ENCODE data around the gene ST6GALNAC2.
A peak's percentile ranks its signal among the peaks of the same experiment; 100 is the strongest.

ST6GALNAC2 gene

DNA sequence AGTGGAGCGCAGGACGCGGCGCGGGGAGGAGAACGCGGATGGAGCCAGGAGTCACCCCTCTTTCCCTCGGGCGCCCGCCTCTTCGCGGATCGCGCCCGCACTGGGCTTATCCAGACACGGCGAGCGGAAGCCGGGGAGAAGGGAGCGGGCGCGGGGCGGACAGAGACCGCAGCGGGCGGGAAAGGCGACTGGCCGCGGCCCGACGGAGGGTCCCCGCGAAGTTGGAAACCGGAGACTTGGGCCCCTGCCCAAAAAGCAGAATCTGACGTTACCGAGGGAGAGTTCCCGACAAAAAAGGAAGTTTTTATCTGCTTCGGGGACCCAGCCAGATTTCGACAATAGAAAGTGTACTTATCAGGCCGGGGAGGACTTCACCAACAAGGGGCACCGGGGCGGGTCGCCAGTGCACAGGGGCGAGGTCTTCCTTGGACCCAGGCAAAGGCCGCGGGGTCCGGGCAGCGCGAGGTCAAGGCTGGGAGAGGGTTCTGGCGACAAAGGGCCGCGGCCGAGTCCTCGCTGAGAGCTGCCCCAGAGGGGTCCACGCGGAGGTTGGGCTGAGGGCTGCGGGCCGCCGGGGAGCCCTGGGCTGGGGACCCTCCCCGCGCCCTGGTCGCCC lies 519 bp downstream of the ST6GALNAC2 start:
- Mint-ChIP-seq H3K4me3 (peak overlapping the region; percentile 64), H3K4me1 (ENCODE audit: low read depth) (peaks cover 7% of the 10 kb centered on the region), H3K9me3 (no peaks in the 10 kb centered on the region), H3K36me3 (ENCODE audit: low read depth) (no peaks in the 10 kb centered on the region), H3K27ac (no peak overlapping the region), H3K27me3 (peaks cover 54% of the 10 kb centered on the region)

DNA sequence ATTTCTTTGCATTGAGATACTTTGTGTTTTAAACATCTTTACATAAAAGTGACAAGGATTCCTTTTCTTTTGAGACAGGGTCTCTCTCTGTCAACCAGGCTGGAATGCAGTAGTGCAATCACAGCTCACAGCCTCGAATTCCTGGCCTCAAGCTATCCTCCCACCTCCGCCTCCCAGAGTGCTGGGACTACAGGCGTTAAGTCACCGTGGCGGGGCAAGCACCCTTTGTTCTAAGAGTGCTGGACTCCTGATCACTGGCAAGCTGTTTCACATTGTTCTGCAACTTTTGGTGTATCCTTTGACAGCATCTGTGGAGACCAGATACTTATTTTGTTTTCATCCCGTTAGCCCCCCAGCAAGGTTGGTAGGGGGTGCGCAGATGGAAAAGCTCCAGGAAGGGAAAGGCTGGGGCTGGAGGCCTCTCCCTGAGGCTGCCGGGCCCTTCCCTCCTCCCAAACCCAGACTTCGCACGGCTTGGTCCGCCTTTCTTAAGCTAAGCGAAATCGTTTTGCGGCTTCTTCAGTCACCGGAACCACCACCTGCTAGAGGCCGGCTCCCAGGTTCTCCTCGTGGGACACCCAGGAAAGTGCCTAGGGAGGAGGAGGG lies 1.1 kb downstream of the ST6GALNAC2 start:
- Mint-ChIP-seq H3K27ac (no peak overlapping the region), H3K36me3 (ENCODE audit: low read depth) (no peaks in the 10 kb centered on the region), H3K27me3 (peaks cover 48% of the 10 kb centered on the region), H3K9me3 (no peaks in the 10 kb centered on the region), H3K4me1 (ENCODE audit: low read depth) (peaks cover 8% of the 10 kb centered on the region), H3K4me3 (peak overlapping the region; percentile 64)

GRCh38 chr17:76582660-76583059 lies 3.0 kb downstream of the ST6GALNAC2 start:
- Mint-ChIP-seq H3K36me3 (ENCODE audit: low read depth) (no peaks in the 10 kb centered on the region), H3K4me1 (ENCODE audit: low read depth) (peaks cover 14% of the 10 kb centered on the region), H3K27ac (peak overlapping the region; percentile 18), H3K9me3 (no peaks in the 10 kb centered on the region), H3K4me3 (no peak overlapping the region), H3K27me3 (peaks cover 32% of the 10 kb centered on the region)

- Mint-ChIP-seq H3K36me3 (ENCODE audit: low read depth) (no peaks in the 10 kb centered on the region), H3K27me3 (peaks cover 23% of the 10 kb centered on the region), H3K4me3 (no peak overlapping the region), H3K4me1 (ENCODE audit: low read depth) (peaks cover 14% of the 10 kb centered on the region), H3K9me3 (no peaks in the 10 kb centered on the region), H3K27ac (no peak overlapping the region)
These were observed 4.1 kb downstream of the ST6GALNAC2 start for GRCh38 chr17:76581515-76581914.

- Mint-ChIP-seq H3K27ac (no peak overlapping the region), H3K4me3 (no peak overlapping the region), H3K9me3 (no peaks in the 10 kb centered on the region), H3K4me1 (ENCODE audit: low read depth) (peaks cover 8% of the 10 kb centered on the region), H3K36me3 (ENCODE audit: low read depth) (no peaks in the 10 kb centered on the region), H3K27me3 (peaks cover 14% of the 10 kb centered on the region)
These were observed 6.4 kb downstream of the ST6GALNAC2 start for GRCh38 chr17:76579281-76579680.

- peaks cover 8% of the 10 kb centered on the region for H3K4me1 Mint-ChIP-seq (ENCODE audit: low read depth)
- H3K27me3 Mint-ChIP-seq, result peaks cover 8% of the 10 kb centered on the region
- no peak overlapping the region for H3K27ac Mint-ChIP-seq
- no peaks in the 10 kb centered on the region for H3K36me3 Mint-ChIP-seq (ENCODE audit: low read depth)
- no peak overlapping the region for H3K4me3 Mint-ChIP-seq
- no peaks in the 10 kb centered on the region for H3K9me3 Mint-ChIP-seq
These were observed 7.3 kb downstream of the ST6GALNAC2 start for GRCh38 chr17:76578376-76578775.

DNA sequence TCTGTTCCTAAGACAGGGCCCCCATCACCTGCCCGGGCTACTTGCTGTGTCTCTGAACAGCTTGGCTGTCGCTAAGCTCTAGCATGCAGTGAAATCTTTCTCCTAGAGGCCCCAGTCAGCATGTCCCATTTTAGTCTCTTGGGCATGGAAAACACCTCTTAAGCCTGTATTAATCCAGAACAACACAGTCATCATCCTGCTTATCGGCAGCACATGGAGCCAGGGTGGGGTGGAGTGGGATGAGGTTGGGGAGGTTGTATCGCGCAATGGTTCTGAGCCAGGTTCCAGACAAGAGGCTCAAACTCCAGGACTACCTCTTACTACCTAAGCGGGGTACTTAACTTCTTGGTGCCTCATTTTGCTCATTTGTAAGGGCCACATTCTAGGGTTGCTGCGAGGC lies 7.8 kb downstream of the ST6GALNAC2 start:
- Mint-ChIP-seq H3K4me3 (no peak overlapping the region), H3K36me3 (ENCODE audit: low read depth) (no peaks in the 10 kb centered on the region), H3K4me1 (ENCODE audit: low read depth) (peaks cover 8% of the 10 kb centered on the region), H3K27me3 (peaks cover 6% of the 10 kb centered on the region), H3K9me3 (no peaks in the 10 kb centered on the region), H3K27ac (no peak overlapping the region)

DNA sequence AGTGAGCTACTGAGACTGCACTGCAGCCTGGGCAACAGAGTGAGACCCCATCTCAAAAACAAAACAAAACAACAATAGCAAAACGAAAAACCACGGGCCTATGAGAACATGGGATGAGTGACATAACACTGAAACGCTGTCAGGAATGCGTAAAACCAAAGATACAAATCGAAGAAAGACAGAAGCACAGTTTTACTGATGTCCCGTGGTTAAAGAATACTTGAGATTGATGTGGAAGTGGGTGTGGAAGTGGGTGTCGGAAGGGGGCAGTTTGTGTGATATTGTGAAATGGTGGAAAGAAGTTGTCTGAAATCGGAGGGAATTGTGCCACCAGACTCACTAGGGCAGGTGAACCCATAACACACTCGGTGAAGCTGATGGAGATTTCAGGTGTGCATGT lies 9.5 kb downstream of the ST6GALNAC2 start:
- Mint-ChIP-seq H3K27me3 (no peaks in the 10 kb centered on the region), H3K36me3 (ENCODE audit: low read depth) (no peaks in the 10 kb centered on the region), H3K27ac (no peak overlapping the region), H3K4me3 (no peak overlapping the region), H3K4me1 (ENCODE audit: low read depth) (peaks cover 8% of the 10 kb centered on the region), H3K9me3 (no peaks in the 10 kb centered on the region)

DNA sequence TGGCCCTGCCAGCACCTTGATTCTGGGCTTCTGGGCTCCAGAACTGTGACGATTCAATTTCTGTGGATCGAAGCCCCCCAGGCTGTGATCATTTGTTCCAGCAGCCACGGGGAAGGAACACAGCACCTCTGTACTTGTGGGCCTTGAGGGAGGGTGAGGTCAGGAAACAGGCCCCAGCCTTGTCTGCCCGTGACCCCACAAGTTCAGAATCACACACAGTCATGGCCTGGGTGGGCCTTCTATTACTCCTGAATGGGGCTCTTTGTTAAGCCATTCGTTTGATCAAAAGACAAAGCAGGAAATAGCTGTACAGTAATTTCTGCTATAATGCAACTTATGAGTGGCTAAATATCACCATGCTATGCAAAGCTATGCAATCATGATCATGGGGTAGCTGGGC lies 10.1 kb downstream of the ST6GALNAC2 start:
- Mint-ChIP-seq H3K9me3 (no peaks in the 10 kb centered on the region), H3K4me1 (ENCODE audit: low read depth) (peaks cover 8% of the 10 kb centered on the region), H3K4me3 (no peak overlapping the region), H3K36me3 (ENCODE audit: low read depth) (no peaks in the 10 kb centered on the region), H3K27ac (no peak overlapping the region), H3K27me3 (no peaks in the 10 kb centered on the region)

GRCh38 chr17:76574166-76574565 lies 11.5 kb downstream of the ST6GALNAC2 start:
- Mint-ChIP-seq H3K36me3 (ENCODE audit: low read depth) (no peaks in the 10 kb centered on the region), H3K27me3 (no peaks in the 10 kb centered on the region), H3K27ac (no peak overlapping the region), H3K4me3 (no peak overlapping the region), H3K4me1 (ENCODE audit: low read depth) (peaks cover 3% of the 10 kb centered on the region), H3K9me3 (no peaks in the 10 kb centered on the region)

GRCh38 chr17:76573096-76573495 lies 12.6 kb downstream of the ST6GALNAC2 start:
- Mint-ChIP-seq H3K4me1 (ENCODE audit: low read depth) (peaks cover under 1% of the 10 kb centered on the region), H3K27ac (no peak overlapping the region), H3K27me3 (no peaks in the 10 kb centered on the region), H3K9me3 (no peaks in the 10 kb centered on the region), H3K4me3 (no peak overlapping the region), H3K36me3 (ENCODE audit: low read depth) (peaks cover 1% of the 10 kb centered on the region)

GRCh38 chr17:76572201-76572910 lies 13.3 kb downstream of the ST6GALNAC2 start:
- Mint-ChIP-seq H3K9me3 (no peaks in the 10 kb centered on the region), H3K27me3 (no peaks in the 10 kb centered on the region), H3K36me3 (ENCODE audit: low read depth) (peaks cover 4% of the 10 kb centered on the region), H3K4me1 (ENCODE audit: low read depth) (peaks cover 8% of the 10 kb centered on the region), H3K4me3 (no peak overlapping the region), H3K27ac (no peak overlapping the region)

DNA sequence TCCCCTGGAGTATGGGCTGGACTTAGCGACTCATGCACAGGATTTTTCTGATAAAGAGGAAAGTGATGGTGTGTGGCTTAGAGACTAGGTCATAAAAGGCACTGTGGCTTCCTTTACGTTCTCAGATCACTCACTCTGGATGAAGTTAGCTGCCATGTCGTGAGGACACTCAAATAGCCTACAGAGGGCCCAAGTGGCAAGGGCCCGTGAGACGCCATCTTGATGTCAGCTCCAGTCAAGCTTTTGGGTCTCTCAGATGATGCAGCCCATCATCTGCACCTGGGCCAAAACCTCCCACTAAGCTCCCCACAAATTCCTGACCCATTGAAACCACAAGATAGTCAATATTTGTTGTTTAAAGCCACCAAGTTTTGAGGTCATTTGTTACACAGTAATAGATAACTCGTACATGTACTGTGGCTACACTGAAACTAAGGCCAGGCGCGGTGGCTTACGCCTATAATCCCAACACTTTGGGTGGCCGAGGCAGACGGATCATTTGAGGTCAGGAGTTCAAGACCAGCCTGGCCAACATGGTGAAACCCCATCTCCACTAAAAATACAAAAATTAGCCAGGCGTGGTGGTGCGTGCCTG lies 14.7 kb downstream of the ST6GALNAC2 start:
- Mint-ChIP-seq H3K9me3 (no peaks in the 10 kb centered on the region), H3K36me3 (ENCODE audit: low read depth) (peaks cover 14% of the 10 kb centered on the region), H3K27ac (no peak overlapping the region), H3K4me3 (no peak overlapping the region), H3K4me1 (ENCODE audit: low read depth) (peaks cover 18% of the 10 kb centered on the region), H3K27me3 (no peaks in the 10 kb centered on the region)

DNA sequence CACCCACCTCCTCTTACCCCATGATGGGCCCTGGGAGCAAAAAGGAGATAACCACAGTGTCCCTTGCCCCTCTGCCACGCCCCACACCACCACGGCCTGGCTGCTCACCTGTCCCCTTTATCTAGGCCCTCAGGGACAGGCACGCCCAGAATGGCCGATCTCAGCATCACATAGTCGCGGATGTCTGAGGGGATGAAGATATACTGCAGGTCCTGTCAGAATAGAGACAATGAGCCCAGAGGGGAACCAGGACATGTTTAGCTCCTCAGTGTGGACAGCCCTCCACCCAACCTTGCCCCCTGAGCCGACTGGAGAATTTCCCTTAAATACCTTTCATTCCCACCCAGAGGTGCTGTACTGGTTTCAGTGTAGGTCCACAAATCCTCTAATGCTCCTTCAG lies 15.2 kb downstream of the ST6GALNAC2 start:
- Mint-ChIP-seq H3K27me3 (no peaks in the 10 kb centered on the region), H3K4me3 (no peak overlapping the region), H3K36me3 (ENCODE audit: low read depth) (peaks cover 19% of the 10 kb centered on the region), H3K27ac (no peak overlapping the region), H3K9me3 (no peaks in the 10 kb centered on the region), H3K4me1 (ENCODE audit: low read depth) (peaks cover 24% of the 10 kb centered on the region)

GRCh38 chr17:76569607-76570279 lies 15.9 kb downstream of the ST6GALNAC2 start:
- Mint-ChIP-seq H3K36me3 (ENCODE audit: low read depth) (peaks cover 27% of the 10 kb centered on the region), H3K27ac (no peak overlapping the region), H3K4me1 (ENCODE audit: low read depth) (peaks cover 31% of the 10 kb centered on the region), H3K4me3 (no peak overlapping the region), H3K9me3 (no peaks in the 10 kb centered on the region), H3K27me3 (no peaks in the 10 kb centered on the region)

Measured in stimulated activated naive CD8-positive, alpha-beta T cell treated with anti-CD3 and anti-CD28 coated beads, Interleukin-15, Interleukin-2, amounts not matched to agents 100 ng/mL and 50 ng/mL, for 24 hours (primary cell).